ENCODE data around the gene ITGA7. TPM values are rescaled to one million over a fixed set of nuclear protein-coding genes. Genes with fewer than 3 reads are reported as not detected.

ITGA7 gene
- total RNA-seq, 1 experiment from 2014 or later, result 2.5 TPM

GRCh38 chr12:55699471-55700055 lies 8.1 kb downstream of the ITGA7 start:
- no peak for ATAC-seq
- Histone ChIP-seq H3K9me3 (ENCODE audit: control insufficient read depth, insufficient read depth, low read depth, low read length) (no peaks in the 10 kb centered on the region), H3K27ac (ENCODE audit: low read length) (no peak overlapping the region), H3K36me3 (ENCODE audit: control insufficient read depth, insufficient read depth, low read length) (no peaks in the 10 kb centered on the region), H3K4me1 (ENCODE audit: control insufficient read depth, insufficient read depth, low read length) (no peaks in the 10 kb centered on the region), H3K4me3 (ENCODE audit: low read depth in 2 of 2, low read length in 2 of 2) (no peak overlapping the region), H3K27me3 (ENCODE audit: control insufficient read depth, insufficient read depth, low read length) (no peaks in the 10 kb centered on the region)
- ChIA-PET POLR2A (no interaction called here), CTCF (no interaction called here)
- BruUV-seq (replicated peaks), result no TSS peak
- no peak for TF ChIP-seq CTCF (IDR thresholded peaks at IDR 0.05)
- no peak for TF ChIP-seq SIN3A (IDR thresholded peaks at IDR 0.05; ENCODE audit: borderline replicate concordance, insufficient read depth, low read depth, low read length)
- TF ChIP-seq POLR2AphosphoS5 (IDR thresholded peaks at IDR 0.05; ENCODE audit: low read depth, low read length), result no peak
- TF ChIP-seq, protein P1, sequence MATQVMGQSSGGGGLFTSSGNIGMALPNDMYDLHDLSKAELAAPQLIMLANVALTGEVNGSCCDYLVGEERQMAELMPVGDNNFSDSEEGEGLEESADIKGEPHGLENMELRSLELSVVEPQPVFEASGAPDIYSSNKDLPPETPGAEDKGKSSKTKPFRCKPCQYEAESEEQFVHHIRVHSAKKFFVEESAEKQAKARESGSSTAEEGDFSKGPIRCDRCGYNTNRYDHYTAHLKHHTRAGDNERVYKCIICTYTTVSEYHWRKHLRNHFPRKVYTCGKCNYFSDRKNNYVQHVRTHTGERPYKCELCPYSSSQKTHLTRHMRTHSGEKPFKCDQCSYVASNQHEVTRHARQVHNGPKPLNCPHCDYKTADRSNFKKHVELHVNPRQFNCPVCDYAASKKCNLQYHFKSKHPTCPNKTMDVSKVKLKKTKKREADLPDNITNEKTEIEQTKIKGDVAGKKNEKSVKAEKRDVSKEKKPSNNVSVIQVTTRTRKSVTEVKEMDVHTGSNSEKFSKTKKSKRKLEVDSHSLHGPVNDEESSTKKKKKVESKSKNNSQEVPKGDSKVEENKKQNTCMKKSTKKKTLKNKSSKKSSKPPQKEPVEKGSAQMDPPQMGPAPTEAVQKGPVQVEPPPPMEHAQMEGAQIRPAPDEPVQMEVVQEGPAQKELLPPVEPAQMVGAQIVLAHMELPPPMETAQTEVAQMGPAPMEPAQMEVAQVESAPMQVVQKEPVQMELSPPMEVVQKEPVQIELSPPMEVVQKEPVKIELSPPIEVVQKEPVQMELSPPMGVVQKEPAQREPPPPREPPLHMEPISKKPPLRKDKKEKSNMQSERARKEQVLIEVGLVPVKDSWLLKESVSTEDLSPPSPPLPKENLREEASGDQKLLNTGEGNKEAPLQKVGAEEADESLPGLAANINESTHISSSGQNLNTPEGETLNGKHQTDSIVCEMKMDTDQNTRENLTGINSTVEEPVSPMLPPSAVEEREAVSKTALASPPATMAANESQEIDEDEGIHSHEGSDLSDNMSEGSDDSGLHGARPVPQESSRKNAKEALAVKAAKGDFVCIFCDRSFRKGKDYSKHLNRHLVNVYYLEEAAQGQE (IDR thresholded peaks at IDR 0.05; ENCODE audit: insufficient read depth in 1 of 2, low read depth in 2 of 2, low read length in 1 of 2), result no peak
- no peak for TF ChIP-seq TCF7L2 (IDR thresholded peaks at IDR 0.05; ENCODE audit: low read depth, low read length)
- in situ Hi-C loops (cut with HindIII; ENCODE audit: low pct_unique_long_range_greater_than_20kb, low sequenced_read_pairs) (no loop called here), intact Hi-C loops (cut with micrococcal nuclease; ENCODE audit: unreplicated experiment) (no loop called here)
- no peak for DNase-seq (ENCODE audit: low read depth, low spot score)

DNA sequence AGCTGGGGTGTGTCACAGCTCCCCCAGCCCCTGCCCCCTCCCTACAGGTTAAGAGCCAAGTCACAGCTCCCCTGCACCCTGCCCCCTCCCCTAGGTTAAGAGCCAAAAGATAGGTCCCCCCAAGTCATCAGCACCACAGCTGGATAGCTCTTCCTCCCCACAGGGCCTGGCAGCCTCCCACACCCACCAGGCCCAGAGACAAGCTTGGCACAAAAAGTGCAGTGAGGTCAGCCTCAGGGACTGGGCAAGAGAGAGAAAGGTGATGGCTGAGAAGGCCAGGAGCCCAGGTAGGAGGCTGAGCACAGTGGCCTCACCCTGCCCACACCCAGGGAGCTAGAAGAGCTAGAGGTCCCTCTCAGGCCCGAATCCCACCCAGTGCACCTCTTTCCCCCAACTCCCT lies 8.7 kb downstream of the ITGA7 start:
- POLR2A ChIA-PET, result no interaction called here
- ATAC-seq (no peak), DNase-seq (ENCODE audit: low read depth, low spot score) (no peak)
- intact Hi-C loops (cut with micrococcal nuclease; ENCODE audit: unreplicated experiment), result no loop called here
- no peaks in the 10 kb centered on the region for H3K36me3 ChIP-seq (ENCODE audit: control insufficient read depth, insufficient read depth, low read length)
- in situ Hi-C loops (cut with HindIII; ENCODE audit: low pct_unique_long_range_greater_than_20kb, low sequenced_read_pairs), result no loop called here
- no peaks in the 10 kb centered on the region for H3K4me1 ChIP-seq (ENCODE audit: control insufficient read depth, insufficient read depth, low read length)
- no peaks in the 10 kb centered on the region for H3K27me3 ChIP-seq (ENCODE audit: control insufficient read depth, insufficient read depth, low read length)
- H3K27ac ChIP-seq (ENCODE audit: low read length), result no peak overlapping the region
- no peaks in the 10 kb centered on the region for H3K9me3 ChIP-seq (ENCODE audit: control insufficient read depth, insufficient read depth, low read depth, low read length)
- CTCF ChIA-PET, result no interaction called here
- no peak for TF ChIP-seq POLR2AphosphoS5 (IDR thresholded peaks at IDR 0.05; ENCODE audit: low read depth, low read length)
- no peak for TF ChIP-seq TCF7L2 (IDR thresholded peaks at IDR 0.05; ENCODE audit: low read depth, low read length)
- BruUV-seq (replicated peaks), result no TSS peak
- no peak overlapping the region for H3K4me3 ChIP-seq (ENCODE audit: low read depth in 2 of 2, low read length in 2 of 2)

- intact Hi-C loops (cut with micrococcal nuclease; ENCODE audit: unreplicated experiment), result no loop called here
- ChIA-PET POLR2A (no interaction called here), CTCF (no interaction called here)
- H3K9me3 ChIP-seq (ENCODE audit: control insufficient read depth, insufficient read depth, low read depth, low read length), result no peaks in the 10 kb centered on the region
- no peaks in the 10 kb centered on the region for H3K27me3 ChIP-seq (ENCODE audit: control insufficient read depth, insufficient read depth, low read length)
- no peak overlapping the region for H3K27ac ChIP-seq (ENCODE audit: low read length)
- in situ Hi-C loops (cut with HindIII; ENCODE audit: low pct_unique_long_range_greater_than_20kb, low sequenced_read_pairs), result no loop called here
- H3K4me1 ChIP-seq (ENCODE audit: control insufficient read depth, insufficient read depth, low read length), result no peaks in the 10 kb centered on the region
- BruUV-seq (replicated peaks), result no TSS peak
- ATAC-seq (no peak), DNase-seq (ENCODE audit: low read depth, low spot score) (no peak)
- H3K36me3 ChIP-seq (ENCODE audit: control insufficient read depth, insufficient read depth, low read length), result no peaks in the 10 kb centered on the region
- no peak overlapping the region for H3K4me3 ChIP-seq (ENCODE audit: low read depth in 2 of 2, low read length in 2 of 2)
- TF ChIP-seq CTCF (IDR thresholded peaks at IDR 0.05) (no peak), TCF7L2 (IDR thresholded peaks at IDR 0.05; ENCODE audit: low read depth, low read length) (no peak), POLR2AphosphoS5 (IDR thresholded peaks at IDR 0.05; ENCODE audit: low read depth, low read length) (no peak)
- TF ChIP-seq, protein P1 (IDR thresholded peaks at IDR 0.05; ENCODE audit: insufficient read depth in 1 of 2, low read depth in 2 of 2, low read length in 1 of 2), result no peak
Observed at GRCh38 chr12:55698241-55698955, 9.3 kb downstream of the ITGA7 start.

Data from Panc1 (cell line).